ENCODE data around the gene CARS2.

DNA sequence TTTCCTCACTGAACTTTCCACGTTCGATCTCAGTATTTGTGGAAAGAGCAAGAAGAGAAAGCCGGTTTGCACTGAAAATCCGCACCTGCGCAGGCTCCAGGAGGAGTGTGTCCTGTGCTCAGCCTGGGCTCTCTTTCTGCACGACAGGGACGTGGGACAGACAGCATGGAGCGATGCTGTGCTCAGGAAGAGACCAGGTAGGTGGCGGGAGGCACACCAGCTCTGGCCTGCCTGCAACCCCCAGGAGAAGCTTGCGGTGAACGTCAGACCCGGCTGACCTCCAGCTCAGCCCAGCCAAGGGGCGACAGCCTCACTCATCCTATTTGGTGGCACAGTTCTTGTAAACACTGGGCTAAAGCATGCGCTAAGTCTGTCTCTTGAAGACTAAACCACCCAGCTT, 54.6 kb downstream of the CARS2 start:
- TF ChIP-seq TCF7L2 (IDR thresholded peaks at IDR 0.05; ENCODE audit: borderline replicate concordance, low read depth, low read length) (no peak), ZNF677 (tag by site-specific recombination; IDR thresholded peaks at IDR 0.05) (no peak), KLF10 (tag by site-specific recombination; IDR thresholded peaks at IDR 0.05) (no peak), ZNF335 (tag by site-specific recombination; conservative IDR thresholded peaks at IDR 0.05) (no peak), SALL2 (tag by site-specific recombination; IDR thresholded peaks at IDR 0.05; ENCODE audit: borderline replicate concordance) (no peak), ZNF169 (tag by site-specific recombination; IDR thresholded peaks at IDR 0.05) (no peak), ZNF654 (tag by site-specific recombination; IDR thresholded peaks at IDR 0.05; ENCODE audit: low read depth) (no peak), ZNF350 (tag by site-specific recombination; IDR thresholded peaks at IDR 0.05) (no peak), ZNF274 (IDR thresholded peaks at IDR 0.05; ENCODE audit: low read length) (no peak), ZNF274 (tag by site-specific recombination; IDR thresholded peaks at IDR 0.05; ENCODE audit: borderline replicate concordance) (no peak)
- TF ChIP-seq, protein P1, sequence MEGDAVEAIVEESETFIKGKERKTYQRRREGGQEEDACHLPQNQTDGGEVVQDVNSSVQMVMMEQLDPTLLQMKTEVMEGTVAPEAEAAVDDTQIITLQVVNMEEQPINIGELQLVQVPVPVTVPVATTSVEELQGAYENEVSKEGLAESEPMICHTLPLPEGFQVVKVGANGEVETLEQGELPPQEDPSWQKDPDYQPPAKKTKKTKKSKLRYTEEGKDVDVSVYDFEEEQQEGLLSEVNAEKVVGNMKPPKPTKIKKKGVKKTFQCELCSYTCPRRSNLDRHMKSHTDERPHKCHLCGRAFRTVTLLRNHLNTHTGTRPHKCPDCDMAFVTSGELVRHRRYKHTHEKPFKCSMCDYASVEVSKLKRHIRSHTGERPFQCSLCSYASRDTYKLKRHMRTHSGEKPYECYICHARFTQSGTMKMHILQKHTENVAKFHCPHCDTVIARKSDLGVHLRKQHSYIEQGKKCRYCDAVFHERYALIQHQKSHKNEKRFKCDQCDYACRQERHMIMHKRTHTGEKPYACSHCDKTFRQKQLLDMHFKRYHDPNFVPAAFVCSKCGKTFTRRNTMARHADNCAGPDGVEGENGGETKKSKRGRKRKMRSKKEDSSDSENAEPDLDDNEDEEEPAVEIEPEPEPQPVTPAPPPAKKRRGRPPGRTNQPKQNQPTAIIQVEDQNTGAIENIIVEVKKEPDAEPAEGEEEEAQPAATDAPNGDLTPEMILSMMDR (tag by site-specific recombination; IDR thresholded peaks at IDR 0.05) = no peak
- TF ChIP-seq, protein P2, sequence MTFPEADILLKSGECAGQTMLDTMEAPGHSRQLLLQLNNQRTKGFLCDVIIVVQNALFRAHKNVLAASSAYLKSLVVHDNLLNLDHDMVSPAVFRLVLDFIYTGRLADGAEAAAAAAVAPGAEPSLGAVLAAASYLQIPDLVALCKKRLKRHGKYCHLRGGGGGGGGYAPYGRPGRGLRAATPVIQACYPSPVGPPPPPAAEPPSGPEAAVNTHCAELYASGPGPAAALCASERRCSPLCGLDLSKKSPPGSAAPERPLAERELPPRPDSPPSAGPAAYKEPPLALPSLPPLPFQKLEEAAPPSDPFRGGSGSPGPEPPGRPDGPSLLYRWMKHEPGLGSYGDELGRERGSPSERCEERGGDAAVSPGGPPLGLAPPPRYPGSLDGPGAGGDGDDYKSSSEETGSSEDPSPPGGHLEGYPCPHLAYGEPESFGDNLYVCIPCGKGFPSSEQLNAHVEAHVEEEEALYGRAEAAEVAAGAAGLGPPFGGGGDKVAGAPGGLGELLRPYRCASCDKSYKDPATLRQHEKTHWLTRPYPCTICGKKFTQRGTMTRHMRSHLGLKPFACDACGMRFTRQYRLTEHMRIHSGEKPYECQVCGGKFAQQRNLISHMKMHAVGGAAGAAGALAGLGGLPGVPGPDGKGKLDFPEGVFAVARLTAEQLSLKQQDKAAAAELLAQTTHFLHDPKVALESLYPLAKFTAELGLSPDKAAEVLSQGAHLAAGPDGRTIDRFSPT (tag by site-specific recombination; IDR thresholded peaks at IDR 0.05) = no peak

Data from HEK293 (cell line).